GM21529 (cell line): ENCODE measurements around the gene TSPAN9.

ENCODE experiments used
- ATAC-seq: cut with Tn5 transposase; IDR thresholded peaks from one replicate; pipeline ENCODE4 v1.9.1; 2021; ENCODE audit not compliant: unreplicated experiment

The TSPAN9 gene

GRCh38 chr12:3075315-3075714 lies 1.9 kb upstream of the TSPAN9 start:
- no peak for ATAC-seq

DNA sequence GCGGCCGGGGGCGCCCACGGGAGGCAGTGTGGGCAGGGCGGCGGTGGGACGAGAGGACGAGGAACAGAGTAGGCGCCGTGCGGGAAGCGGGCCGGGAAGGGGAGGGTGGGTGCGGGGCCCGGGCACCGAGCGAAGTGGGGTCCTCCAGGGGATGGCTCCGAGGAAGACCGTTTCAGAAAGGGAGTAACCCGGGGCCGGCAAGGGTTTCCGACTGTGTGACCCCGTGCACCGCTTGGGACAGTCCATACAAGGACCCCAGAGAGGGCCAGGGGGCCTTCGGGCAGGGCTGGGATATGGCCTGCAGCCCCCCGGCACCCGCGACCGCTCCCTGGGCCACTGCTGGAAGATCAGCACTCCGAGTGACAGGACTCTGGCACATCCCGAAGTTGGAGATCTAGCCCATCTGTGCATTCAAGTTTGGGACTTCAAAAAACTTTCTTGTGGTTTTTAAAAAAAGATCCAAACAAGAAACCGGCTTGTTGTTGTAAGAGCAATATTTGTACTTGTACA lies 448 bp downstream of the TSPAN9 start:
- no peak for ATAC-seq

DNA sequence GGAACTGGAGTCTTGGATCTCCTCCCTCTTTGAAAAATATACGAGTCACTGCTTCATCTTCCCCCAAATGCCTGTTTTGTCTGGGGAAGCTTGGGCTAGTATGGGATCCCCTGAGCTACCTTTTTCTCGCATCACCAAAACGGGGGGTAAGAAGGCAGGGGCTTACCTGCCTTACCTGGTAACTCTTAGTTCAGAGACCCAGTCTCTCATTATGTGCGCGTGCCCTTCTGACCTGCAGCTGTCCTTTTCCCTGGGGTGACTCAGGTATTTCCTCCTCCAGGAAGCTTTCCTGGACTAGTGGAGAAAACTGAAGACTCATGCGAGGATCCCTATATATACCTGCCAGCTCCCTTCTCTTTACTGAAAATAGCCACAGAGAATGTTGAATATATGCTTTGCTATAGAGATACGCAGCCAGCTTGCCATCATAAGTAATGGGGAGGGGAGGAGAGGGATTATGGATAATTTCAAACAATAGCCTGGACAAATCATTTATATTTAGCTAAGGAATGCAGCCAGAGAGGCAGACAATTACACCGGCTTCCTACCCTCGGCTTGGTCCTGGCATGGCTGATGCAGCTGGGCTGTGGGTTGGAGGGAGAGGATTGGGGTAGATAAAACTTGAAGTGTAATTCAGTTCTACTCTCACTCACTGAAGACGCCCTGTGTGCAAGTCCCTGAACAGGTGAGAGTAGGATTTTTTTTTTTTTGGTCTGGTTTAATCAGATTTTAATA lies 1.1 kb downstream of the TSPAN9 start:
- ATAC-seq, result no peak

DNA sequence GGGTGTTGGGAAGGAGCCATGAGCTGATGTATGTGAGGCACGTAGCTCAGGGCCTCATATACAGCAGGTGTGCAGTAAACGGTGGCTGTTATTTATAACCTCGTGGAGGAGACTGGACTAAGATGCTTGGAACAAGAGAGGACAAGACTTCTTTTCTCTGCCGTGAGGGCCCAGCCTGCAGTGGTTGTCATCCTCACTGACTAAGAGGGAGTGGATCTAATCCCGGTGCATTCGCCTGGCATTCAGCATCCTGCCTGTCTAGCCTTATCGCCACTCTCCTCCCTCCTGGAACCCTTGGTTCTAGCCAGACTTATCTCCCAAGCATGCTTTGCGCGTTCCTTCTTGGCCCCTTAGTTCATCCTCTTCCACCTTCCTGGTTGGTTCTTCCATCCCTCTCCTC lies 3.9 kb downstream of the TSPAN9 start:
- ATAC-seq, result no peak

DNA sequence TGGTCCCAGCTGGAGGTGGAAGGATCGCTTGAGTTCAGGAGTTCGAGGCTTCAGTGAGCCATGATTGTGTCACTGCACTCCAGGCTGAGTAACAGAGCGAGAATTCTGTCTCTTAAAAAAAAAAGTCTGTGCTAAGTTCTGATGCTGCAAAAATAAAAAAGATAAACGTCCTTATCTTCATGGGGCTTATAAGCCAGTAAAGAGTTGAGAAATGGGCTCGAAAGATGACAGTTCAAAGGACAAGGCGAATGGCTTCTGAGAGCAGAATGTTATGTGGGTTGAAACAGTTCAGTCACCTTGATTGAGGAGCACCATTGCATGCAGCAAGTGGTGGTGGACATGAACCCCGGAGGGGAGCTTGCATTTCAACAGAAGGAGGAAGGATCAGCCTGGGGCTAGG lies 4.7 kb downstream of the TSPAN9 start:
- no peak for ATAC-seq

GRCh38 chr12:3083241-3083920 lies 6.2 kb downstream of the TSPAN9 start:
- no peak for ATAC-seq

GRCh38 chr12:3083921-3084347 lies 6.8 kb downstream of the TSPAN9 start:
- ATAC-seq, result no peak

DNA sequence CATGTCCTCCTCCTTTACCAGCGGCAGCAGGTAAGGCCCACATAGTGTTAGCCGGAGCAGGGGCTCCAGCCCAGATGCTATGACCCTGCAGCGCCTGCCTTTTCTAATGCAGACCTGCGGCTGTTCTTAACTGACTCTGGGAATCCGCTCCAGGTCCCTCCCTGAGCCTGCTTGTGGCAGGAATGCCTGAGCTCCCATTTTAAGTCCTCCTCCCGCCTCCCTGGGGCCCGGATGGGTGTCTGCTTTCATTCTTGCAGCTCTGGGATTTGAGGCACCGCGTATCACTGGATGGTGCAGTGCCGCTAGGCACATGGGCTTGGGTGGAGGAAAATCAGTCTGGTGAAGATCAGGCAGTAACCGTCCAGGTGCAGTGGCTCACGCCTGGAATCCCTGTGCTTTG lies 7.6 kb downstream of the TSPAN9 start:
- ATAC-seq, result no peak

DNA sequence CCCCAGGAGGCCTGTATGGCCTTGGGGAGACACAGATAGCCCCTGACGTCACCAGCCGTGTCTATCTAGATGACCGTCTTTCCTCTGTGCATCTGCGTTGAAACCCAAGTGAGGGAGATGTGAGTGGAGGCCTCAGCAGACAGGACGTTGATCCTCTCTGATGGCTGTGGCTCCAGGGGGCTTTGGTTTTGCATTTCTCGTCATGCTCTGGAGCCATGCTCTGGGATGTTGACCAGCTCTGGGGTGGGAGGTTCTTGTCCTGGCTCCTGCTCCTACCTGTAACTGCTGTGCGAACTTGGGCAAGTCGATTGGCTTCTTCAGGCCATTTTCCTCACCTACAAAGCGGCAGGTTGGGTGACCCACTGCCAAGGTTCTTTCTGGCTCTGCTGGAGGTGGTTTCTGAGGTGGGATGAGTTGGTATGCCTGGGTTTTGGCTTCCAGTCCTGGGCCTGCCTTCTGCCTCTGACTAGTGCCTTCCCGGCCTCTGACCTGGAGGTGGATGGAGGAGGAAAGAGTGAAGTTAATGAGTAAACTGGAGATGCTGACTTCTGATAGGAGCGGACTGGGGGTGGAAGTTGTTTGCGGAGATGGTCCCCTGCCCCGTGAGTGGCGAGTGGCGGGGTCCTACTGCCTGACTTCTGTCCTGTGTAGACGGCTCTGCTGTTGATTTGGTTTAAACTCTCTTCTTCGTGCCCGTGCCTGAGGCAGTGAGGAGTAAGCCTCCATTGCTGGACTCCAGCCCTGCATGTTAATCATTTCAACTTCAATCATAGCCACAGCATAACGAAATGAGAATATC lies 8.4 kb downstream of the TSPAN9 start:
- no peak for ATAC-seq

DNA sequence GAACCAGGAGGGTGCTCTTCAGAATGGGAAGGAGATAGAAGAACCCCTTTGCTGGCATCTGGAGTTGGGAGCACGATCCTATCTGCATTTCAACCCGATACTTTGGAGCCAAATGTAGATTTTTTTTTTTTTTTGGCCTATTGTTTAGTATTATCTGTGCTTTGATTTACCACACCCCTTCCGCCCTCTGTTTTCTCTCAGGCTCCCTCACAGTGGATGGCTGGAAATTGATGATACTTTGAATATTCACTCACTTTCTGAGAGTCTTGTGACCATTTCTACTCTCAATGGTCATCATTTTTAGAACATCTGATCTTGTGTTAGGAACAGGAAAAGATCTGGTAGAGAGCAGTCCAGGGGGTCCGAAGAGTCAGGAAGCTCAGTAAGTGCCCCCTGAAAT lies 9.0 kb downstream of the TSPAN9 start:
- ATAC-seq, result no peak

DNA sequence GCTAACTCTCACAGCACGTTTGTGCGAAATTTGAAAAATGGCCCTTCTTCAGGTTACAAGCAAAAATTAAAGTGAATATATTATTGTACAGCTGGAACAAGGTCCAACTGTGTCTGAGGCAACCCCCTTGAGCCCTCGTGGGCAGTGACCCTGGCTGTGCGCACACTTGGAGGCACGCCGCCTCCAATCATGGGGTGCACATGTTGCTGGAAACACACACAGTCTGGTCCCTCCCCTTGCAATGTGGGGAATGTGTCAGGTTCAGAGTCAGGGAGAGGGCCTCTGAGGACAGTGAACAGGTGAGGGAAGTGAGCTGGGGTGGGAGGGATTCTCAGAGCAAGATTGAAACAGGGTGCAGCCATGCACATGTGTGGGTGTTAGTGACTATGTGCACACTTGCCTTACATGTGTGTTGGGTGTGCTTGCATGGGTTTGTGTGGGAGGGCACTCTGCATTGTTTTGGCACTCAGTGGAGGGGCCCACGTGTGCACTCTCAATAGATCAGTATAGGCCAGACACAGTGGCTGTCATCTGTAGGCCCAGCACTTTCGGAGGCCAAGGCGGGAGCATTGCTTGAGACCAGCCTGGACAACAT lies 9.6 kb downstream of the TSPAN9 start:
- ATAC-seq, result no peak

GRCh38 chr12:3087758-3088650 lies 10.8 kb downstream of the TSPAN9 start:
- ATAC-seq, result no peak

- no peak for ATAC-seq
Measured at GRCh38 chr12:3089588-3089987, 12.4 kb downstream of the TSPAN9 start.

DNA sequence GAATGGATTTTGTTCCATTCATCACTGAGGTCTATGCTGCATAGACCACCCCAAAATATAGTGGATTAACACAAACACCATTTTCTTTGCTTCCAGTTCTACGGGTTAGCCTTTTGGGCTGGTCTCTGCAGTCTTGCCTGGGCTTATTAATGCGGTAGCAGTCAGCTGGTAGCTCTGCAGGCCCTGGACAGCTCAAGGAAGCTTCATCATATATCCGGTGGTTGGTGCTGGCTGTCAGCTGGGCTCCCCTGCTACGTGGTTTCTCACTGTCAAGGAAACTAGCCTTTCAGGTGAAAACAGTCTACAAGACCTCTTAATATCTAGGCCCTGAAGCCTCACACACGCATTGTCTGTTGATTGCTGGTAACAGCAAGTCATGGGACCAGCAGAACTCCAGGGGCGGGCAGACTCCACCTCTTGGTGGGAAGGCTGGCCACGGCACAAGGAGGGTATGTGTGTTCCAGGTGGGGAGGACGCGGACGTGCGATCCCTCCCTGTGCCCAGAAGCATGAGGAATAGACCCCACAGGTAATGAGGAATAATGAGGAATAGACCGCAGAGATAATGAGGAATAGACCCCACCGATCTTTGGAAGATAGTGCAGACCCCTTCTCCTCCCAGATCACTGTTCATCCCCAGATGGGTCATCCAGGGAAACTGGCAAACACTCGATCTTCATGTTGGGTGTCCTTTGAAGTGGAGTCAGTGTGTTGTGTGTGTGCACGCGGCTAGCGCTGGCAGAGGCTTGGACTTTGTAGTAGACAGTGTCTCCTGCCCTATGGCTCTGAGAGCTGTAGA lies 13.3 kb downstream of the TSPAN9 start:
- no peak for ATAC-seq

DNA sequence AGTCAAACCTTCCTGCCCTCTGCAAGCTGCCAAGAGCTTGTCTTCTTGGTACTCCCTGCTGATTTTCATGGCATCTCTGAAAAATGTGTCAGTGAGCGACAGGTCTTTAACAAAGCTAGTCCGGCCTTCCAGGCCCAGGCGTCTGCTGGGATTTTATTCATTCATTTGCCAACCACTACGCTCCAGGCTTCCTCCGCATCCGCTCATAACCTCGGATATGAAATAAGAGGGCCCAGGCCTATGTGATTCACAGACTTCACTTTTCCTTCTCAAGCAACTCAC lies 13.8 kb downstream of the TSPAN9 start:
- ATAC-seq, result no peak

DNA sequence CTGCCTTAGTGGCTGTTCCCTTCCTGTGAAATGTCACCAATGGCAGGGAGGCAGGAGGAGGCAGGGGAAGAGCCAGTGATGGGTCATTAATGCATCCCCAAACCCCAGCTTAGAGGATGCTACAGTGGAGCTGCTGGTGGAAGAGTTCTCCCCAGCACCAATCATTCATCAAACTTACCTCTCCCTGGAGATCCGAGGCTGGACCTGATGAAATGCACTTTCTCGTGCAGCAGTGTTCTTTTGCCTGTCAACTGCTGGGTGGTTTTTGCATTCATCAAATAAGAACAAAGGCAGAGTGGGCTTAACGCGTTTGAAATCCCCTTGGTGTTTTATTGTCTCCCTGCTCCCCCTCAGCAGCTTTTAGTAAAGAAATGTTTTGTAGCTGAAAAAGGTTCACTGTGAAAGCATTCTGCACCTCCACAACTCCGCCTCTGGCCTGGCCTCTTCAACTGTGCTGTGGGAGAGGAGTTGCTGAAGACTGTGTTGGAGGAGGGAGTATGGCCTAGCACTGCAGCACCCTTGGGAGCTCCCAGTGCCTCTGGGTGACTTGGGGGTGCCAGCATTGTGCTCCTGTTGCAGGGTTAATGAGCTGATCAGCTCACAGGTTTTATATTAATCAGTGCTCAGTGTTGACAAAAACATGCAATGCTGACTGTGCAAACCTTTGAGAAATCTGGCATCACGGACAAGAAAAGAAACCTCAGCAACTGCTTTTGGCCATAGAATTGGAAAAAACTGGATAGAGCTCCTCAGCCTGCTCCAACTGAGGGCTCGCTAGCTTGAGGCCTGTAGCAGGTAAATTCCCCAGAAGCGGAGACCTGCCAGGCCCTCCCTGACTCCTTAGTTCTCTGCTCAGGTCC lies 14.4 kb downstream of the TSPAN9 start:
- ATAC-seq, result no peak

- ATAC-seq, result no peak
Measured at GRCh38 chr12:3092764-3093163, 15.6 kb downstream of the TSPAN9 start.

GRCh38 chr12:3097186-3097804 lies 20.1 kb downstream of the TSPAN9 start:
- ATAC-seq, result no peak
